Esophagus muscularis mucosa (tissue), 4 donors: ENCODE data around the gene FOSL2.

Source experiments
- CTCF ChIP-seq, 3 experiments: fragments of 200-600 bp in 2 of 3; fragments of 450-650 bp in 1 of 3; sonication (generic) in 2 of 3; IDR thresholded peaks; one replicate each; pipeline ENCODE4 v1.5.1; 2017 to 2019; ENCODE audit warnings: antibody characterized with exemption in 3 of 3, mild to moderate bottlenecking in 2 of 3, moderate library complexity in 1 of 3
- EP300 ChIP-seq: sonication (generic); formaldehyde crosslinking; IDR thresholded peaks from one replicate; pipeline ENCODE4 v1.6.1; 2017; ENCODE audit warnings: antibody characterized with exemption
- POLR2A ChIP-seq: fragments of 450-650 bp; IDR thresholded peaks from one replicate; pipeline ENCODE4 v1.6.1; 2017; ENCODE audit warnings: antibody characterized with exemption, moderate library complexity, mild to moderate bottlenecking, low read depth
- POLR2AphosphoS5 ChIP-seq, 2 donors: sonication (generic); formaldehyde crosslinking; IDR thresholded peaks; one replicate each; pipeline ENCODE4 v1.6.1; 2017; ENCODE audit warnings: antibody characterized with exemption in 2 of 2

GRCh38 chr2:28435241-28435640 lies 42.6 kb downstream of the FOSL2 start:
- TF ChIP-seq EP300 (no peak), POLR2AphosphoS5 (IDR thresholded peaks at IDR 0.05) (no peak), CTCF (IDR thresholded peaks at IDR 0.05) (no peak), POLR2A (no peak)
